NCI-H510A (cell line): ENCODE results near the gene PIEZO1.
"Not testable (repeated sequence)": the region's sequence is repeated elsewhere in the genome, so short reads cannot be mapped to it uniquely, and the experiment has no call there.

Experiments used
- DNase-seq: peaks from one replicate; lab custom pipeline; 2025; lab: John Stamatoyannopoulos, UW

The PIEZO1 gene

DNA sequence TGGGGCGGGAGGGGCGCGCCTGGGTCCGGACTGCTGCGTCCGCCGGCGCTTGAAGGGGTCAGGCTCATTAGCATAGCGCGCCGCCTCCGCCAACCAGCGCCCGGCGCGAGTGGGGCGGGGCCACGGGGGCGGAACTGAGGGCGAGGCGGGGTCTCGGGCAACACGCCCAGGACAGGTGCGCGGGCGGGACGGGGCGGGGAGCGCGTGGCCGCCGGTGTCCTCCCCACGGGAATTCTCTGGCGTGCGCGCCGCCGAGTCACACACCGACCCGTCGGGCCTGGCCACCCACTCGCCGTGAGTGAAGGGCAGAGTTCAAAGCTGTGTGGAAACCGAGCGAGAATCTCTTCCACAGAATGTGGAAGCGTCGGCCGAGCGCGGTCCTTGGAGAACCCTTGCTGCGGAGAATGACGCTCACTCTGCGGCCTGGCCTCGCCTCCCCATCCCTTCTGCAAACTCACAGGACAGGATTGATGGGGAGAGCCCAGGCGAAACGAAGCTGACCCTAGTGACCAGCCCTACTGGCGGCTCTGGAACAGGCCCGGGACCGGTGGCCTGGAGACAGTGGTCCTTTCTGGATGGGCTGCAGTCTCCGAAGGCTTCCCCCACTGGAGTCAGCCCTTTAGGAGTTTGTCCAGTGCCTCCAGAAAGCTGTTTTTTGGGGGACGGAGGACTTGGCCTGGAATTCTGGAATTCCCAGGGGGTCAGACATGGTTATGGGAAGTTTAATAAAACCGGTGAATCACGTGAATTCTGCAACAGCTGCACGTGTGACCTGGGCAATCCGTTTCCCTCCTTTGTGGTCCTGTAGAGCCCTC, 98.4 kb downstream of the PIEZO1 start, which contains the start of gene SNAI3:
TSS of gene SNAI3 (minus strand) at position 69 of the 815 bp plus-strand sequence. CDS start 101 bp downstream, outside the sequence.
- peak; percentile 78 for DNase-seq

DNA sequence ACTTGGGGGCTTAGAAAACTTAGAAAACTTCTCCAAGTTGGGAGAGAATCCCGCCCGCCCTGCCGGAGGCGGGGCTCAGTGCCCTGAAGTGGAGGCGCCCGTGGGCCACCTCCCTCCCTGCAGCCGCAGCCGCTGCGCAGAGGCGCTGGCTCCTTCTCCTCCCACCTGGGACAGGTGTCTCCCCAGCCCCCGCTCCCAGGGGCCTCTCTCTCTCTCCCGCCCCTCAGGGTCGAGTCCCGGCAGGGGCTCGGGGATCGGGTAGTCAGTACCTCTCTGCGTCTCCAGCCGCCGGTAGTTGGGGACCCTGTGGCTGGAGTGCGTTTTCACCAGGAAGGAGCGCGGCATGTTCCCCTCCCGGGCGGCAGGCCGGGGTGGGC, 99.0 kb downstream of the PIEZO1 start:
- peak; percentile 61 for DNase-seq

DNA sequence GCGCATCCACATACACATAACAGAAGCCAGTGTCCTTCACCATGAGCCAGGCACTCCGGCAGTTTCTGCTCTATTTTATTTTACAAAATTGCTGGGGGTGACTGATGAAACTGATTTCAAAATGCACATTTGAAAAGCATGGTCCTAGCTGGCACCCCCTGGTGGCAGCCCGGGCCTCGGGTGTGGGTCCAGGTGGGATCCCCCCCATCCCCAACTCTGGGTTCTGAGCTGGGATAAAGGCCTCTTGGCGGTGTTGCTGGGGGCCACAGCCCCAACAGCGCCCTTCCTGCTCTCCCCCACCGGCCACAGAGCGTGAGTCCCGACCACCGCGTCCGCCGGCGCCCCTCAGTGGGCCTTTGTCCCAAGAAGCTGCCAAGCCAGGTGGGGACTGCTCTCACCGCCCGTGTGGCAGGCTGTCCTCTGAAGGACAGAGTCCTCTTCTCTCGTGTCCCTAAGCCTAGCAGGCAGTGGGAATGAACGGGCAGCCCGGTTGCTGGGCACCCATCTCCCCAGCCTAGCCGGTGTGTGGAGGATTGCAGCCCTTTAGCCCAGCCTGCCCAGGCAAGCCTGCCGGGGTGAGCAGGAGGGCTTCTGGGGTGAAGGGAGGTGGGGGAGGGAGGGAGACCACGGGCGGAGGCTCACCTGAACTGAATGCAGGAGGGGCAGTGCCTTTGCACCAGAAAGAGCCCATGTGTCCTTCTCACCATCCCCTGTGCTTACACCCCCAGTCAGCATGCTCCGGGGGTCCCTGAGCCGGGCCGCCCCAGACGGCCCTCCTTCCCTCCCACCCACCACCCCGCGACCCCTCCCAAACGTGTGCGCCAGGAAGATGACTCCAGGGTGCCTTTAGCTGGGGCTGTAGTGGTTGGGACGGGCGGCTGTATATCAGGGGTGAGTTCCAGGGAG, 99.6 kb downstream of the PIEZO1 start:
- no peak for DNase-seq

DNA sequence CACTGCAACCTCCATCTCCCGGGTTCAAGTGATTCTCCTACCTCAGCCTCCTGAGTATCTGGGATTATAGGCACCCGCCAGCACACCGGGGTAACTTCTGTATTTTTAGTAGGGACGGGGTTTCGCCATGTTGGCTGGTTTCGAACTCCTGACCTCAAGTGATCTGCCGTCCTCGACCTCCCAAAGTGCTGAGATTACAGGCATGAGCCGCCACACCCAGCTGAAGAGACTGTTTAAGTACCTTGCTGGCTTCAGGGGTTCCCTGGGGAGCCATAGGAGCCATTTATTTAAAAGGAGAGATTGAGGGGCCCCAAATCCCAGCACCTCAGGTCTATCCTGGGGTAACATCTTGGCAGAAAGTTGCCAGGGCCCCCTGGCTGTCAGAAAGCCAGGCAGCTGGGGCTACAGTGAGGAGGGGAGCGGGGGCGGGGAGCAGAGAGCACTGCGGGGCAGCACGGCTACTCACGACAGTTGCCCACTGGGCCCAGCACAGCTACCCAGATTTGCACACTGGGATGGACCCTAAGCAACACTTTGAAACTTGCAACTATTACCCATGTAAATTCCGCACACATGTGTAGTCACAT, 100.4 kb downstream of the PIEZO1 start:
- no peak for DNase-seq

DNA sequence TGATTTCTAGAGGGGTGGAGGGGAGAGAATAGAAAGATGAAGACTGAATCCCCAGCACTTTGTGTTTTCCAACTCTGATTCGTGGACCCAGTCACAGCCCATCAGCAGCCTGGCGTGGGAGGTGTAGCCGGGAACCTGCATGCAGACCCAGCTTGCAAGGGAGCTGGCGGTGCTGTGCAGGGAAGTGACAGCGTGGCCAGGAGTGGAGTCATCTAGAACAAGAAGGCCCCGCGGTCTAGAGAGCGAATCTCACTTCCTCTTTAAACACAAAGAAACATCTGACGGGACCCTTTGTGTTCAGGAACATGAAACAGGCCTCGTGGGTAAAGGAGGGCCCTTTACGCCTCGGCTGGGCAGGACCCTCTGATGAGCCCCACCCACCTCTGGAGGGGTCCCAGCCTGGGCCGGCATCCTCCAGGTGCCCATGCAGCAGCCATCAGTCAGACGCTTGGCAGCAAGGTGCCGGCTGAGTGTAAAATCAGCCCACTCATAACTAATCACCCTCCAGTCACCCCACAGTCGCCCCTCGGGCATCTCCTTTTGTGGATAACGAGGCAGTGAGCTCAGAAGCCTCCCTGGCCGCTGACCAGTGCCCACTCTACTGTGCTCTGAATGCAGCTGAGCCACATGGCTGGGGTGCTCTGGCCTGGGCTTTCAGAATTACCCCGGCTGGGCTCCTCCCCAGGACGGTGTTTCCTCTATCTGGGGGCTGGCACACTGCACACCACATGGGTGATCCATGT, 103.1 kb downstream of the PIEZO1 start:
- no peak for DNase-seq

DNA sequence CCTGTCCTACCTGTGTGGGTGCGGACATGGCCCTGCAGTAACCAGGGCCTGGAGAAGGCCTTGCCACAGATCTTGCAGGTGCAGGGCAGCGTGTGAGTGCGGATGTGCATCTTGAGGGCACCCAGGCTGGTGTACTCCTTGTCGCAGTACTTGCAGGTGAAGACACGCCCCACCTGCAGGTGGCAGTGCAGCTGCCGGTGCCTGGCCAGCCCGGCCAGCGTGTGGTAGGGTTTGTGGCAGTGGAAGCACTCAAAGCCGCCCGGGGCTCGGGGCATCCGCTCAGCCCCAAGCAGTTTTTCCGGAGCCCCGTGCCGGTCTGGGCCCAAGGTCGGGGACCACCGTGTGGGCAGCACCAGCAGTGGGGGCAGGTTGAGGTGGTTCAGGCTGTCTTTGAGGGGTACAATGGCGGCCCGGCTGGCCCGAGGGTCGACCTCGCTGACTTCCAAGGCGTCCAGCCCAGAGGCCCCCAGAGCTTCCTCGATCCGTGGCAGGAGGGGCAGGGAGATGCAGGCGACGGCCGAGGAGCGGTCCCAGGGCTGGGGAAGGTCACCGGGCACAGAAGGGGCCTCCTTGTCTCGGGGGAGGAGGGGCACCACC, 103.8 kb downstream of the PIEZO1 start:
- DNase-seq: no peak

DNA sequence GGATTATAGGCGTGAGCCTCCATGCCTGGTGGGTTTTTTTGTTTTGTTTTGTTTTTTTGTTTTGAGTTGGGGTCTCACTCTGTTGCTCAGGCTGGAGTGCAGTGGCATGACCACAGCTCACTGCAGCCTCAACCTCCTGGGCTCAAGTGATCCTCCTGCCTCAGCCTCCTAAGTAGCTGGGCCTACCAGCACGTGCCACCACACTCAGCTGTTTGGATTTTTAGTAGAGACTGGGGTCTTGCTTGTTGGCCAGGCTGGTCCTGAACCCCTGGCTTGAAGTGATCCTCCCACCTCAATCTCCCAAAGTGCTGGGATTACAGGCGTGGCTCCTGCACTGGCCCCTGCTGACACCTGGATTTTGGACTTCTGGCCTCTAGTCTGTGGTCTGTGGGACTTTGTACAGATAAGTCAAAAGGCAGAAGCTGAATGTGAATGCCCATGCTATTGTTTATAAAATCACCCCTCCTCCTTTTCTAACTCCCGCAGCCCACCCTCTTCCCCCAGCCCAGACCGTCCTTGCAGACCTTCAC, 104.4 kb downstream of the PIEZO1 start:
- DNase-seq: no peak

DNA sequence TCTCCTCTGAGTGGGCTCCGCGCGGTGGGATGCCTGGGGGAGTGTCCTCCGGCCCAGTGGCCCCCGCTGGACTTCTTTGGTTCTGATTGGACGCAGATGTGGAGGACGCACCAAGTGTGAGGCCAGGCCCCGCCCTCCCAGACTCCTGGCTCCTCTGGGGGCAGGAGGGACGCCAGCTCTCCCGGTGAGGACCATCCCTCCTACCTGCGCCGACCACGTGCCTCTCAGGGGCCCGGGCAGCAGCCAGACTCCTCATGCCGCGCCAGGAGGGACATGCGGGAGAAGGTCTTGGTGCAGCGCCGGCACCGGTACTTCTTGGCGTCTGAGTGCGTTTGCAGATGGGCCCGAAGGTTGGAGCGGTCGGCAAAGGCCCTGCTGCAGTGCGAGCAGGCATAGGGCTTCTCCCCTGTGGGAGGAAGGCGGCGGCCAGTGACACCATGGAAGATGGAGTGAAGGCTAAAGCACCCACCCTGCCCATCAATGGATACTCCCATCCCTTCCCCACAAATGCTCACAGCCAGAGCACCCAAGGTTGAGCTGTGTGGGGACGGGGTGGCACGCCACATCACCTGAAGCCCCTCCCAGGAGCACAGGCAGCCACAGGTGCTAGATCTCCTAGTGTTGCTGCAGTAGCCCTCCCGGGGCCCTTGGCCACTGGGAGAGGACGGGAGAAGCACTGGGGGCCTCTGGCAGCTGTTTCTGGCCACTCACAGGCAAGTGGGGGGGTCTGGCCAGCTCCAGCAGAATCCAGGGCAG, 106.6 kb downstream of the PIEZO1 start:
- DNase-seq: no peak

DNA sequence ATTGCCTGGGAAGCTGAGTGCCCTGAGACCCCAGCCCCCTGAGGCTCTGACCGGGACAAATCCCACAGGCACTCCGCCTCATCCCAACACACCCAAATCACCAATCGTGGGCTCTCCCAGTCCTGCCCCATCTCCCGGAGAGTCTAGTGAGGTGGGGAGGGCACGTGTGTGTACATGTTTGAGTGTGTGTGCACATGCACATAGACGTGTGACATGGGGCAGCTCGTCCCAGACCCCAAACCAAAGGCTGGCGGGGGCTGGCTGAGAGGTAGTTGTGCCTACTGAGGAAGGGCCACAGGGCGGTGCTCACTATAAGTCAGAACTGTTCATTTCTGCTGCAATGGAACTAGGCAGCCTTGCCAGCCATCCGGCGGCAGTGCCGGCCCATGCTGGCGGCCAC, 107.3 kb downstream of the PIEZO1 start:
- DNase-seq: no peak

DNA sequence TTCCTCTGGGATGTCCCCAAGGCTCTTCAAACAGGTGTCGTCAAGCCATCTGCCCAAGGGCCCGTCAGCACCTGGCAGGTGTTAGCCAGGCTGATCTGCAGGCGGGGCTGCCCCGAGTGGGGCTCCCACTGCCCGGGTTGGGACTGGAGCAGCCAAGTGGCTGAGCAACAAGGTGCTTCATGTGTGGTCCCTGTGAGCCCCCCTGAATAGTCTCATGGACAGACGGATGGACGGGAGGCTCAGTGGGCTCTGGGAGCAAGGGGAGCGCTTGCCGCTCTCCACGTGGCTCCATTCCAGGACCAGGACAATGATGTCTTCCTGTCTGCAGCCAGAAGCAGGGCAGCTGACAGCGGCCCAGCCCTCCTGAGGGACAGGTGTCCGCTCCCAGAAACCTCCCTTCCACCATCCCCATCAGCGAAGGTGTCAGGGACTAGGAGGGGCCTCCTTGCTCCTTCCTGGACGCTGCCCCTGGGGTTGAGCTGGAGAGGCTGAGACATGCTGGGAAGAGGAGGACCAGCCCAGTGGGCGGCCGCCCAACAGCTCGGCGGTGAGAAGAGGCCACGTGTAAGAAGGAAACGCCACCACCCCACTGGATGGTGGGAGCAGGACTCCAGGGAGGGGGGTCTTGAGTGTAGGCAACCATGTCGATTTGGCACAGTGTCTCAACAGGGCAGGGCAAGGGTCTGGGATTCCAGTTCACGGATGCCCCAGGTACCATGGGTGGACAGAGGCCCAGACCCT, 108.3 kb downstream of the PIEZO1 start:
- DNase-seq: no peak

DNA sequence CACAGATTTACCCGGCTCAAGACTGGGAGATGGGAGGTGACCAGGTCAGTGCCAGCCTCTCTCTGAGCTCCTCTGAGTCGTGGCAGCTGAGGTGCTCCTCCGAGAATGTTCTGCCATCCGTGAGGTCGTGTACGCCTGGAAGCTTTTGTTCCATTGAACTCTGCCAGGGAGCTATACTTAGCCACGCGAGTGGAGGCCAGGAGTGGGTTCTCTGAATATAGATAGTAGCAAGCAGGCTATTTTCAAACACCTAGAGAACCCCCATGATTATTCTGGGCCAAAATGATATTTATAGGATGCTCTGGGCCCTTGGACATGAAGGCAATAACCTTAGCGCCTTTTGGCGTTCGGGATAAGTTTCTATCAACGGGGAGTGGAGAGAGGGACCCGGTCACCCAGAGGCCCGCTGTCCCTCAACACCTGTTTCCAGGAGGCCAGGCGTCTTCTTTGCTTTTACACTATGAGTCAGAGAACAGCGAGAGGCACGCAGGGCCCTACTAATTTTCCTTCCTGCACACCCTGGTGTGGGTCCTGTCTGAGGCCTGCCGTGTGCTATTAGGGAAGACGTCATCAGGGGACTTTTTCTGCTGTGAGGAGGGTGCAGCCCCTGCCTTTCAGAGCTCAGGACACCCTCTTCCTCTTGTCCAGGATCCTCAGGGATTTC, 111.2 kb downstream of the PIEZO1 start:
- no peak for DNase-seq

DNA sequence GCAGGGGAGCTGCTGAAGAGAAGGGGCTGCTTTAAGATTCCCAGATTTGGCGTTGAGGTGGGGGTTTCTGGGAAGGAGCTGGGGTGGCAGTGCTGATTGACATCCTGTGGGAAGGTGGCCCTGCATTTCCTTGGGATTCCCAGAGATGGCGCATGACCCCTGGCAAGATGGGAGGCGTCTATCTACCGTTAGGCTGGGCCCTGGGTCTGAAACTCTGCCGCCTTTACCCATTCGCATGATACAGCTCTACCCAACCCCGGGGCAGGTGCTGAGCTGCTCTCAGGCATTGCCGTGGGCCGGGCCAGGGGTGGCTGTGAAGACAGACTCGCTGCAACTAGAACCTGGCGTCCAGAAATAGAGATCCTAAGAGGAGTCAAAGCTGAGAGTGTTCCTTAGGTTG, 112.2 kb downstream of the PIEZO1 start:
- DNase-seq: no peak

DNA sequence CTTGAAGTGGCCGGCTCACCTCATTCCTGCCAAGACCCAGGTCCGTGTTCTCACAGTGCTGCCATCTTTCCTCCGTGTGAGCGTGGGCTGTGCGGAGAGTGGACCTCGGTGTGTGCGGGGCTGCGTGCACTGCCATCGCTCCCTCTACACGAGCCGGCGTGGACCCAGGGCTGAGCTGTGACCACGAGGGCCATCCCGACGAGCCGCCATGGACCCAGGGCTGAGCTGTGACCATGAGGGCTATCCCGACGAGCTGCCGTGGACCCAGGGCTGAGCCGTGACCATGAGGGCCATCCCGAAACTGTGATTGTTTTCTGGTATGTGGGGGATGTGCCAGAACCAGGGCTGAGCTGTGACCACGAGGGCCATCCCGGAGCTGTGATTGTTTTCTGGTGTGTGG, 113.2 kb downstream of the PIEZO1 start:
- DNase-seq: no peak

DNA sequence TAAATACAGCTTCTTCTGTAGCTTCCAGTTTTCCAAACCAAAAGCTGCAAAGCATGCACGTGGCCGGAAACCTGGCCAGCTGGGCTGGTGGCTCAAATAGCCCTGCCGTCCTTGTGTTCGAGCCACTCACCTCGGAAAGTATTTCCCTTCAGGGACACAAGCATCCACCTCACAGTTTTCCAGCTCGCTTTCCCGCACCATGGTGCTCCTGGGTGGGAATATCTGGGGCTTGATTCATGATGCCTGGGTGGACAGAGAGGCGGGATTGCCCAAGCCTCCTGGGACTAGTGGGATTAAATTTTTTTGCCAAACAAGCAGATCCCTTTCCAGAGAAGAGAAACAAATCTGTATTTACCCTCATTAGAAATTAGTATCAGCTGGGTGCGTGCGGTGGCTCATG, 115.0 kb downstream of the PIEZO1 start:
- no peak for DNase-seq

DNA sequence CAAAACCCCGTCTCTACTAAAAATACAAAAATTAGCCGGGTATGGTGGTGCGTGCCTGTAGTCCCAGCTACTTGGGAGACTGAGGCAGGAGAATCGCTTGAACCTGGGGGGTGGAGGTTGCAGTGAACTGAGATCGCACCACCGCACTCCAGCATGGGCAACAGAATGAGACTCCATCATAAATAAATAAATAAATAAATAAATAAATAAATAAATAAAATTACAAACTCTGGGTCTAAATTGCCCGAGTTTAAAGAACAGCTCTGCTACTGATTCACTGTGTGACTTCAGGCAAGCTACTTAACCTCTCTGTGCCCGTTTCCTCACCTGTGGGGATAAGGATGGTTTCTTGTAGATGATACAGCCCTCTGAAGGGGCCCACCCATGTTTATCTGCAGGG, 115.5 kb downstream of the PIEZO1 start:
- DNase-seq: not testable (repeated sequence)

DNA sequence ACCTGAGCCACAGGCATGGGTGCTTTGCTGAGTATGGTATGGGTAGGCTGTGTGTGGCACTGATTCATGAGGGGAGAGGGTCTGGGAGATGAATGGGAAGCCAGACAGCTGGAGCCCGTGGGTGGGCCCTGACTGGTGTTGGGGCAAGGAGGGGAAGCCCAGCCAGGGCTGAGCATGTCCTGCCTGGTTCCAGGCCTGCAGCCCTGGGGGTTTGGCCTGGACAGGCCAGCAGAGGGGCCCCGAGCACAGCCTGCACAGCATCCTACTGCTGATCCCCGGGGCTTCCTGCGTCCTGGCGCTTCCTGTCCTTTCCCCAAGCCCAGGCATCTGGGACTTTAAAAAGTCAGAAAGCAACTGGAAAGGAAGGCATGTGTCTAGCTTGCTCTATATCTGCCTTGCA, 117.6 kb downstream of the PIEZO1 start:
- no peak for DNase-seq

DNA sequence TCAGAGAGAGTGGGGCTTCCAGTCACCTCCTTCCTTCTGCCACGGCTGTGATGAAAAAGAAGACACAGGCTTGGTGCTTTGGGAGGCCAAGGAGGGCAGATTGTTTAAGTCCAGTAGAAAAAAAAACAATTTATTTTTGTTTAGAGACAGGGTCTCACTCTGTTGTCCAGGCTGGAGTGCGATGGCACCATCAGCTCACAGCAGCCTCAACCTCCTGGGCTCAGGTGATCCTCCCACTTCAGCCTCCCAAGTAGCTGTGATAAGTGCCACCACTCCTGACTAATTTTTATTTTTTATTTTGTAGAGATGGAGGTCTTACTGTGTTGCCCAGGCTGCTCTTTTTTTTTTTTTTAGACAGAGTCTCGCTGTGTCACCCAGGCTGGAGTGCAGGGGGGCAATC, 119.5 kb downstream of the PIEZO1 start:
- no peak for DNase-seq
